AG10803 (cell line): ENCODE data around the gene RMI2.
A peak's percentile ranks its signal among the peaks of the same experiment; 100 is the strongest.

ENCODE experiments used
- DNase-seq: peaks from one replicate; pipeline ENCODE4 v3.0.0; 2010; ENCODE audit warnings: low read depth
- H3K4me3 ChIP-seq: 2 replicates; pipeline ENCODE4 v1.5.1; 2011; ENCODE audit warnings: mild to moderate bottlenecking, low read length, control low read depth
- TF ChIP-seq, protein P1 (sequence below): conservative IDR thresholded peaks from 2 replicates; pipeline ENCODE4 v1.5.1; 2011; ENCODE audit warnings: mild to moderate bottlenecking, low read length, control low read depth, inconsistent platforms

Gene RMI2

DNA sequence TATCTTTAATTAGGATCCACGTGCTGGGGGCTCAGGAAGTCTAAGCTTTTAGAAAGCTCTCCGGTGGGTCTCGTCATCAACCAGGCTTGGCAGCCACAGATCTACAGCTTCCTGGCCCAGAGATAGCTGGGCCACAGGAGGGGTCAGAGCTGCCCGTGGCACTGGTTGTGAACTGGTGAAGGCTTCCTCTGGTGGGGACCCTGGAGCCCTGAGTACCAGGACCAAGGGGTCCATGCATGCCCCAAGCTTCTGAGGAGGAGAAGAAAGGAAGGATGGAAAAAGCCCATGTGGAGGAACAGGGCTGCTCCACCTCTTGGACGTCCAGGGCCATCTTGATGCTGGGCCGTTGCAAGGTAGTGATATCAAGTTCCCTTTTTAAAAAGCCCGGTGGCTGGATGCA is 13.3 kb downstream of the RMI2 start:
- TF ChIP-seq, protein P1, sequence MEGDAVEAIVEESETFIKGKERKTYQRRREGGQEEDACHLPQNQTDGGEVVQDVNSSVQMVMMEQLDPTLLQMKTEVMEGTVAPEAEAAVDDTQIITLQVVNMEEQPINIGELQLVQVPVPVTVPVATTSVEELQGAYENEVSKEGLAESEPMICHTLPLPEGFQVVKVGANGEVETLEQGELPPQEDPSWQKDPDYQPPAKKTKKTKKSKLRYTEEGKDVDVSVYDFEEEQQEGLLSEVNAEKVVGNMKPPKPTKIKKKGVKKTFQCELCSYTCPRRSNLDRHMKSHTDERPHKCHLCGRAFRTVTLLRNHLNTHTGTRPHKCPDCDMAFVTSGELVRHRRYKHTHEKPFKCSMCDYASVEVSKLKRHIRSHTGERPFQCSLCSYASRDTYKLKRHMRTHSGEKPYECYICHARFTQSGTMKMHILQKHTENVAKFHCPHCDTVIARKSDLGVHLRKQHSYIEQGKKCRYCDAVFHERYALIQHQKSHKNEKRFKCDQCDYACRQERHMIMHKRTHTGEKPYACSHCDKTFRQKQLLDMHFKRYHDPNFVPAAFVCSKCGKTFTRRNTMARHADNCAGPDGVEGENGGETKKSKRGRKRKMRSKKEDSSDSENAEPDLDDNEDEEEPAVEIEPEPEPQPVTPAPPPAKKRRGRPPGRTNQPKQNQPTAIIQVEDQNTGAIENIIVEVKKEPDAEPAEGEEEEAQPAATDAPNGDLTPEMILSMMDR = no peak
- no peak overlapping the region for H3K4me3 ChIP-seq
- no peak for DNase-seq

DNA sequence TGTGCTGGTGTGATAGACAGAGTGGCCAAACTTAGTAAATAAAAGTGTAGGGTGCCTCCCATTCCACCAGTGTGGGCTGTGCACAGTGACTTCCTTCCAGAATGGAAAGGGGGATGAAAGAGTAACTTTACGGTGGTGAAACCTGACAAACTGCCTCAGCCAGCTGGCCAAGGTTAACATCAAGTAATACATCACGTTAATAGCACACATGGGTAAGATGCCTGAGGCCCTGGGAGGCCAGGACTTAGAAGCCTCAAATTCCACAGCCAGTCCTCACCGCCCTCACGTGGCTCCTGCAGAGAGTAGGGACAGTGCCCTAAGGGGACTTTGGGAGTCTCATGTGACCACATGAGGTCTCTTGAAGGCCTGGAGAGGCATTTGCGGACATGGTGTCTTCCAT is 14.1 kb downstream of the RMI2 start:
- TF ChIP-seq, protein P1 = no peak
- peak; percentile 91 for DNase-seq

DNA sequence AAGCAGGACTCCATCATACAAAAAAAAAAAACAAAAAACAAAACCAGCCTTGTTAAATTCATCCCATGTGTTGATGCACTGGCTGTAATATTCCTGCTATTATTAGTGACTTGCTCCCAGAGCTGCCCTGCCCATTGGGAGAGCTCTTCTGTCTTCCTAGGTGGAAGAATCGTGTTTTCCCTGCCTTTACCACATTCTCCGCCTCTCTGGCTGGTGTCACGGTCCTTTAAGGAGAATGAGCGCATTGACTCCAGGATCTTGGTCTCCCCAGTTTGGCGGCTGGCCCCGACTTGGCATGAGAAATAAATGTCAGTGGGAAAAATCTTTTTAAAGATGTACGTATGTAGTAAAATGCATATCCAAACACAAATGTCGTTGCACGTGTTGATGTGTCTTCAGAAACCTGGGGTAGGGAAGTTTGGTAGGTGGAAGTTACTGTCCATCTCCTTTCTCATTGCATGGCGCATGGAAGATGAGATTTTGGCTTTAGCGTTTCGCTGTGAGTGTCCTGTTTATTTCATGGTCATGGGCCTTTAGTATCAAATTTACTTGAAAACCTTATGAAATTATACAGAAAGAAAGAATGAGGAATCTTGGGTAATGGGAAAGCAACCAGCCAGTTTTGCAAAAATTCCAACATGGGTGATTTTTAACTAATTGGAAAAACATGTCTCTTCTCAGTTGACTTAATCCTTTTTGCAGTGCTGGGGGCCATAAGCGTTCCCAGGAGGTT is 15.5 kb downstream of the RMI2 start:
- H3K4me3 ChIP-seq = no peak overlapping the region
- TF ChIP-seq, protein P1 = no peak
- peak; percentile 71 for DNase-seq

More for the DNA sequence above, 14.1 kb downstream of the RMI2 start:
- H3K4me3 ChIP-seq = no peak overlapping the region

DNA sequence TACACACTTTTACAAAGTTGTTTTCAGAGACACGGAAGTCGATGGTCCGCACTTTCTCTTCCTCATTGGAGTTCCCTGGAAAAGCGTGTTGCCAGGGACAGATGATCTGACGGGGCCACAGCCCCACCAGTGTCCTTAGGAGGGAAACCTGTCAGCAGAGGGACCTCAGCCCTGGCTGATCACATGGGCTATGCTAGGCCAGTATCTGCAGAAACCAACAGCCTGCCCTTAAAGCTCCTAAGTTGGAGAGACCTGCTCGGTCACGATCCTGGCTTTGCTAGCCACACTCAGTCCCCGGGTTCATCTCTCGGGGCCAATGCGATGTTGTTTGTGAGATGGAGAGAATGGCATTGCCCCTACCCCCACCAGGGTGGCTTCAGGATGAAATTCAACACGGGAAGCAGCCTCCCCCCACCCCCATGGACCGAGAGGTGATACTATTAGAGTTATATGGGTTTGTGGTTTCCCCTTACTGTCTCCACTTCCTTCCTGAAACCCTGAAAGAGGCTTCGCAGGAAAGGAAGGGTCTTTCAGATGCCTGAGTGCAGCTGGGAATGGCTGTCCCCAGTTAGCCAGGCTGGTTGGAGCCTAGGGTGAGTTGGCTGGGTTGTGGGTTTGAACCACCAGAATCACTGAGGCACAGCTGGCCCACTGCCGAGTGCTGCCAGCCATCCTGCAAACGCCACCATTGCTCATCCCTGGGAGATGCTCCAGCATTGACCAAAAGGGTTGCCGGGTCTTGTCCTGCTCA is 16.6 kb downstream of the RMI2 start:
- TF ChIP-seq, protein P1 = no peak
- no peak for DNase-seq
- no peak overlapping the region for H3K4me3 ChIP-seq

DNA sequence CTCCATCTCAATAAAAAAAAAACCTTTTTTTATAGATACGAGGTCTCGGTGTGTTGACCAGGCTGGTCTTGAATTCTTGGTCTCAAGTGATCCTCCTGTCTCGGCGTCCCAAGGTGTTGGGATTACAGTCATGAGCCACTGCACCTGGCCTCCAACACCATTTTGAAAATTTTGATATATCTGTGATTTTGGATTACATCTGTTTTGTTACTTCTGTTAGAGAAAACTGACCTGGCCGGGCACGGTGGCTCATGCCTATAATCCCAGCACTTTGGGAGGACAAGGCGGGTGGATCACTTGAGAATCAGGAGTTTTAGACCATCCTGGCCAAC is 18.6 kb downstream of the RMI2 start:
- no peak for DNase-seq
- no peak overlapping the region for H3K4me3 ChIP-seq

DNA sequence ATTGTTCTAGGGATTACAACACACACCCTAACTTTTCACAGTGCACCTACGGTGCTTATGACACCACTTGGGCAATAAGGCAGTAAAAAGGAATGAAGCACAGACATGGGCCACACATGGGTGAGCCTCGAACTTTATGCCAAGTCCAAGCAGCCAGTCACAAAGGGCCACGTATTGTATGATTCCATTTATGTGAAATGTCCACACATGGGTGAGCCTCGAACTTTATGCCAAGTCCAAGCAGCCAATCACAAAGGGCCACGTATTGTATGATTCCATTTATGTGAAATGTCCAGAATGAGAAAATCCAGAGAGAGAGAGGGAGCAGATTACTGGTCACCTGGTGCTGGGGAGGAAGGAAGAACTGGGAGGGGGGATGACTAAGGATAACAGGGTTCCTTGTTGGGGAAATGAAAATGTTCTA is 22.2 kb downstream of the RMI2 start:
- TF ChIP-seq, protein P1 = no peak
- no peak overlapping the region for H3K4me3 ChIP-seq
- DNase-seq = no peak

More for the DNA sequence above, 18.6 kb downstream of the RMI2 start:
- TF ChIP-seq, protein P1 = no peak
